ENCODE measurements around the gene ADAT3. TPM values are rescaled to one million over a fixed set of nuclear protein-coding genes. Genes with fewer than 3 reads are reported as not detected.

ADAT3 gene
- polyA plus RNA-seq, 4 donors: 0.96 to 5.2 (median 1.9) TPM

DNA sequence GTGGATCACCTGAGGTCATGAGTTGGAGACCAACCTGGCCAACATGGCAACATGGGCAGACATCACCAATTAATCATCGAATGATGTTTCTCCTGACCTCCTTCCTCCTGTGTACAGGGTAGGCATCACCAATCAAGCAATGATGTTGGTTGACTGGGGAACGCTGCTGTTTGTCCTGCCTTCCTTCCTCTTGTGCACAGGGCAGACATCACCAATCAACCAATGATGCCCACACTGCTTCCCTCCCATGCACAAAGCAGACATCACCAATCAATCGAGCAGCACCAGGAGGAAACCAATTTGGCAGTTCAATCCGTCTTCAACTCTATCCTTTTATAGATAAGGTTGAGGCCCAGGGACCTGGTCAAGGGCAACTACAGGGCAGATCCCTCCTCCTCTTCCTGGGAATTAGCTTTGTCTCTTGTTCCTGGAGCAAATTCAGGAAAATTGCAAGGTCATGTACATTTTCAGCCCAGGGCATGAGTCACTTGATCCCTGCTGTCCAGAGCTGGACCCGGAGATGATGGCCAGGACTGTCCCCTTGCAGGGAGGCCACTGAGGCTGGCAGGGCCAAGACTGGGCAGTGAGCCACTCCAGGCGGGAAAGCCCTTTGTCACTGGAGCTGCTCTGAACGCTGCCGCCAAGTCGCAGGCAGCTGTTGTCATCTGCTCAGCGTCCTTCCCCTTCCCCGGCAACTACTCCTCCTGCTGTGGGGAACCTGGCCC, 30.4 kb downstream of the ADAT3 start:
- DNase-seq (ENCODE audit: low read depth in 4 of 4, low spot score in 3 of 4): no peak

DNA sequence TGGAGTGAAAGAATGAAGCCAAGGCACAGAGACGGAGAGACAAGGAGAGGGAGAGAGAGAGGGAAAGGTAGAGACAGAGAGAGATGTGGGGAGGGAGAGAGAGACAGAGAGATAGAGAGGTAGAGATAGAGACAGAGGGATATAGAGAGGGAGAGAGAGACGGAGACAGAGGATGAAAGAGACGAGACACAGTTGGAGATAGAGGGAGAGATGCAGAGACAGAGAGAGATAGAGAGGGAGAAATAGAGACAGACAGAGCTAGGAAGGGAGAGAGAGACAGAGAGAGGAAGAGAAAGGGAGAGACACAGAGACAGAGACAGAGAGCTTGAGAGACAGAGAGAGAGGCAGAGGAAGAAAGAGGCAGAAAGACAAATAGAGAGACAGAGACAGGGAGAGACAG, 31.2 kb downstream of the ADAT3 start:
- no peak for DNase-seq (ENCODE audit: low read depth in 4 of 4, low spot score in 3 of 4)

DNA sequence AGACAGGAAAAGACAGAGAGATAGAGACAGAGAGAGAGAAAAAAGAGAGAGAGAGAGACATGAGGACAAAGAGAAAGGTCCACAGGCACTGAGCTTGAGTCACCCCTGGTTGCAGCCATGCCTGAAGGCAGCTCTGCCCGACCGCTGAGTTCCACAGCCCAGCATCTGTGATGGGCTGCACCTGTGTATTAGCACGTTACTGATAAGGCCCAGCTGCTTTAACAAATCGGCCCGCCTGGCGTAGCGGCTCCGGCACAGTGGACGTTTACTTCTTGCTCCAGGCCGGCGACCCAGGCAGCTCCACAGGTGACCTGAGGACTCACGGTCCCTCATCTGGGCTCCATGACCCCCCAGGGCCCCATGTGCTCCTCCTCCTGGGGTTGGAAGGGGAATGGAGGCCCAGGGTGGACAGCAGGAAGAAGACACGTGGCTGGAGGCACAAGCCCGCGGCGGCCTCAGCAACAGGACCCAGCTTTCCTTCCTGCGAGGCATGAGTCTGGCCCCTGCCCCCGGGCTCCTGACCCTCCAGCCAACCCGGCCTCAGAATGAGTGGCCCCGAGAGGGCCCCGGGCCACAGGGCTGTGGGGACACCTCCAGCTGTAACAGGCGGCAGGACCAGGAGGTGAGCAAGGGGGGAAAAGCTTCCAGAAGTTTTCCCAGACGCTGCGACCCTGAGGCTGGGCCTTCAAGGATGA, 31.9 kb downstream of the ADAT3 start:
- DNase-seq (ENCODE audit: low read depth in 4 of 4, low spot score in 3 of 4): no peak

GRCh38 chr19:1938071-1938470, 32.9 kb downstream of the ADAT3 start:
- no peak for DNase-seq (ENCODE audit: low read depth in 4 of 4, low spot score in 3 of 4)

- DNase-seq (ENCODE audit: low read depth in 4 of 4, low spot score in 3 of 4): peak in 1 of 4 donors; percentile 68
These were observed 36.2 kb downstream of the ADAT3 start, which contains the start of gene CSNK1G2 for GRCh38 chr19:1941146-1942077. CSNK1G2 (plus strand) TSS chr19:1941172; CDS start chr19:1969773, 28,601 bp downstream.

DNA sequence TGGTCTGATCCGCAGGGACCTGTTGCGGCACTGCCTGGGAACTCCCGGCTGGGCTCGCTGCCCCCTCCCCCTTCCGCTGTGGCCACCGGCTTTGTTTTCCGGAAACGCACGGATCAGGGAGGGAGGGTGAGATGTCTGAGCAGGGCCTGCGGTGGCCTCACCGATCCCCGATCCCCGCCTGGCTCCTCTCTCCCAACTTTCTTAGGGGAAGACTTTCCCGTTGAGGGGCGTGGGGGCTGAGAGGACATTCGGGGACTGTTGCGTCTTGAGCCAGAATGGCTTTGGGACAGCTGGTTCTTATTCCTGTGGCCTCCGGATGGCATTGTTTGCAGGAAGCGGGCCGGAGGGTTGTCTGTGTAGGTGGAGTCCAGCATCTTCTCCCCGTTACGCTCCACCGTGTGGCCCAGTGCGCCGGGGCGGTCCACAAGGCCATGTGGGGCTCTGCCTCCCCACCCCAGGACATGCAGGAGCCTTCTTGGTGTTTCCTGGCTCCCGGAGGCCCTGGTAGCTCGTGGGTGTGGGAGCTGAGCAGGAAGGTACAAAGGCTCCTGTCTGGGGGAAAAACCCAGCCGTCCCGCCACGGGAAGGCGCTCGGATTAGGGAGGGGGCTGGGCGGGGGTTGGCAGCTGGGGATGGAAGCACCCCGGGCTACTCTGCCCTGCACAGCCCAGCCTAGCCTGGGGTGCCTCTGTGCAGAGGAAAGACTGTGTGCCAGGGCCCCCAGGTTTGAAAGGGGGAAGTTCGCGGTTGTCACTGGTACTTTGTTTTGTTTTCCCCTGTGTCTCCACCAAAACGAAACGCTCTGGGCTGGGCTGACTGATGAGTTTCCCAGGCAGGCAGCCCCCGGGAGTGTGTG, 37.1 kb downstream of the ADAT3 start:
- peak in 2 of 4 donors; percentile 48 to 62 for DNase-seq (ENCODE audit: low read depth in 4 of 4, low spot score in 3 of 4)

GRCh38 chr19:1942934-1943555, 37.8 kb downstream of the ADAT3 start:
- DNase-seq (ENCODE audit: low read depth in 4 of 4, low spot score in 3 of 4): no peak

DNA sequence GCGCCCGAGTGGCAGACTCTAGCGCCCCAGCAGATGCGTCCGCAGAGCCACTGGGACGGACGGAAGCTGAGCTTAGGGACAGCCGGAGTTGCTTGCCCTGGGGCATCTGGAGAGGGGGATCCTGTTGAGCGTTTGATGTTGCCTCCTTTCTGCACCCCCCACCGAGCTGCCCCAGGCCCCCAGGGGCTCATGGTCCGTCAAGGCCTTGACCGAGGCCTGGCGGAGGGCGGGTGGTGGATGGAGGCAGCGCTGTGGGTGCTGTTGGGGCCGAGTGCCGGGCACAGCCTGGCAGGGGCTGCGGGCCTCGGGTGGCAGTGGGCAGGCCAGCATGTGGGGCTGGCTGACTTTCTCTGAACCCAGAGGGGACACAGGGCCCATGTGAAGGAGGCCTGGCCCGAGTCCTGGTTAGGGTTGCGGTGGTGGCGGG, 38.5 kb downstream of the ADAT3 start:
- DNase-seq (ENCODE audit: low read depth in 4 of 4, low spot score in 3 of 4): no peak

DNA sequence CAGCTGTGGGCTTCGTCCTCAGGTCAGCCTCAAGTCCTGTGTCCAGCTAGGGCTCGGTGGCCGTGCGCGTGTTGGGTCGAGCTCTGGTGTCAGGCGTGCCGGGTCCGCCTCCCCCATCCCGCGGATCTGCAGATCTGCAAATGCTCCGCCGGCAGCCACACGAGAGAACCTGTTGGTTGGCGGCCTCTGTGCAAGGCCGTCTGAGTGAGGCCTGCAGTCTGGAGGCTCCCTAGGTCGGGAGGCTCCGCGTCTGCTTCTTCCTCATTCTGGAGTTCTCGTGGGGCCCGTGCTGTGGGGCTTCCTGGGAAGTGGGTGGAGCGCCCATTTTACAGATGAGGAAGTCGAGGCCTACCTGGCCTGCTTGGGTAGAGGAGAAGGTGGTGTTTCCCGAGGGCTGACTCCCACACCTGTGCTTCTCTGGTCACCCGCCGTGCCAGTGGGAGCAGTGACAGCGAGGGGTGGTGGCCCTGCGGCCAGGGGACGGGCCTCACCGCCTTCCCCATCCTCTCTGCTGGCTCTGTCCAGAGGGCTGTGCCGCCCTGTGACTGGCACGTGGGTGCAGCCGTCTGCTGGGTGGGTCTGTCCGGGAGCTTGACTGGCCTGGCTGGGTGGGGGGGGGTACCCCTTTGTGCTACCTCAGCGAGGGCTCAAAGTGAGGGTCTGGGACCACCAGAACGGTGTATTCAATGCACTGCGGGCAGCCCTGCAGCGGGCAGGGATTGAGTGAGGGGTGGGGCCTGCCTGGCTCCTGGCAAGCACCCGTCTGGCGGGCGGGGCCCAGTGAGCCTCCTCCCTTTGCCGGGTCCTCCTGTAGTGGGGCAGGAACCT, 39.1 kb downstream of the ADAT3 start:
- DNase-seq (ENCODE audit: low read depth in 4 of 4, low spot score in 3 of 4): no peak

- DNase-seq (ENCODE audit: low read depth in 4 of 4, low spot score in 3 of 4): no peak
These were observed 39.8 kb downstream of the ADAT3 start for GRCh38 chr19:1944916-1945561.

GRCh38 chr19:1945899-1946298, 40.7 kb downstream of the ADAT3 start:
- DNase-seq (ENCODE audit: low read depth in 4 of 4, low spot score in 3 of 4): no peak

- no peak for DNase-seq (ENCODE audit: low read depth in 4 of 4, low spot score in 3 of 4)
These were observed 42.5 kb downstream of the ADAT3 start for GRCh38 chr19:1947651-1948209.

- DNase-seq (ENCODE audit: low read depth in 4 of 4, low spot score in 3 of 4): no peak
These were observed 44.3 kb downstream of the ADAT3 start for GRCh38 chr19:1949304-1950101.

- DNase-seq (ENCODE audit: low read depth in 4 of 4, low spot score in 3 of 4): no peak
These were observed 45.4 kb downstream of the ADAT3 start for GRCh38 chr19:1950640-1951039.

DNA sequence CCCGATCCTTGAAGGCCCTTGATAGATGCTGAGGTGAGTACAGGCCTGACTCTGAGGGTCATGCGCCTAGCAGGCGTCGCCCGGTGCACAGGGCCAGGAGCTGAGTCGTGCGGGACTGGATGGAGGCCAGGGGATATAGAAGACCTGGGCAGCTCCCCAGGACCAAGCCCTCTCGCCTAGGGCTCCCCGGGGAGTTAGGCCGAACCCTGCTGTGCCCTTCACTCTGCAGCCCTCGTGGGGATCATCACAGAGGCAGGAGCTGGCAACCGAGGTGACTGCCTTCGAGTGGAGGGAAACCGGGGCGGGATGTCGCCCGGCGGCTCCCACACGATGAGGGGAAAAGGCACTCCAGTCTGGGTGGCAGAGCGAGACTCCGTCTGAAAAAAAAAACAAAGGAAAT, 47.4 kb downstream of the ADAT3 start:
- no peak for DNase-seq (ENCODE audit: low read depth in 4 of 4, low spot score in 3 of 4)

GRCh38 chr19:1953037-1953436, 47.8 kb downstream of the ADAT3 start:
- no peak for DNase-seq (ENCODE audit: low read depth in 4 of 4, low spot score in 3 of 4)

DNA sequence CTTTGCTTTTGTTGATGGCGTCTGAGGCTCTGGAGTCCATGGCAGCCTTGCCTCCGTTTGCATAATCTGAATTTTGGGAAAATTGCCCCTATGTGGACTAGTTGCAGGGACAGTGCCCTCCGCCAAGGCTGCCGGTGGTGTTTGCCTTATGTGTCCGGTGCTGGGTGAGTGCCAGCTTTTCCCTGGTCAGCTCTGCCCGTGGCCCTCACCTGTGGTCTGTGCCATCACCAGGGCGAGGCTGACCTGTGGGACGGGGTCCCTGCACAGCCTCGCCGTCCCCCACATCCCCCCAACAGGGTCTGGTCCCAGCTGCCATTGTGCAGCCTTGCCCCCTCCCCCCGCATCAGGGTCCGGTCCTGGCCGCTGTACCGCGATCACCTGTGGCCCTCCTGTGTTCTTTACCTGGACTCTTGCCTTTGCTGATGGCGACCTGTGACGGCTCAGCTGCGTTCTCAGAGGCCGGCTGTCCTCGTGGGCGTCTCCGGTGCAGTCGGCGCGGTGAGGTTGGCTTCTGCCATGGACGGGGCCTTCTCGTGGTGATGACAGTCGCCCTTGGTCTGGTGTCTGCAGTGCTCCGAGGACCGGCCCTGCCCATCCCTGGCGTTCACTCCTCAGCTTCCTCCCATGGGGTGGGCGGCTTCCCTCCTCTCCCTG, 48.4 kb downstream of the ADAT3 start:
- DNase-seq (ENCODE audit: low read depth in 4 of 4, low spot score in 3 of 4): no peak
